HepG2 (cell line): ENCODE measurements around the gene PCYT2. TPM values are rescaled to one million over a fixed set of nuclear protein-coding genes. Genes with fewer than 3 reads are reported as not detected.
A peak's percentile ranks its signal among the peaks of the same experiment; 100 is the strongest.

Experiments
- ARNTL ChIP-seq: sonication (generic); formaldehyde crosslinking; IDR thresholded peaks from 2 replicates; pipeline ENCODE4 v1.4.0; 2020; ENCODE audit warnings: mild to moderate bottlenecking, missing genetic modification reagents
- ATM ChIP-seq: fragments of 450-650 bp; IDR thresholded peaks from 2 replicates; pipeline ENCODE4 v1.7.1; 2017; ENCODE audit warnings: mild to moderate bottlenecking, borderline replicate concordance
- DMTF1 ChIP-seq: sonication (generic); formaldehyde crosslinking; IDR thresholded peaks from 2 replicates; pipeline ENCODE4 v1.4.0; 2020; ENCODE audit warnings: mild to moderate bottlenecking, missing genetic modification reagents
- FOXJ3 ChIP-seq: sonication (generic); formaldehyde crosslinking; IDR thresholded peaks from 2 replicates; pipeline ENCODE4 v1.4.0; 2020; ENCODE audit warnings: missing genetic modification reagents, mild to moderate bottlenecking, borderline replicate concordance
- FOXO1 ChIP-seq: sonication (generic); formaldehyde crosslinking; IDR thresholded peaks from 2 replicates; pipeline ENCODE4 v1.4.0; 2020; ENCODE audit warnings: missing genetic modification reagents
- GABPB1 ChIP-seq: IDR thresholded peaks from 2 replicates; pipeline ENCODE4 v1.6.1; 2016; ENCODE audit warnings: mild to moderate bottlenecking, missing genetic modification reagents, moderate library complexity, missing compliant biosample characterization
- GPN1 ChIP-seq: sonication (generic); formaldehyde crosslinking; IDR thresholded peaks from 2 replicates; pipeline ENCODE4 v1.5.1; 2020; ENCODE audit warnings: missing genetic modification reagents, borderline replicate concordance
- HNF1B ChIP-seq: sonication (generic); formaldehyde crosslinking; IDR thresholded peaks from 2 replicates; pipeline ENCODE4 v1.5.1; 2020; ENCODE audit warnings: mild to moderate bottlenecking, moderate library complexity, missing genetic modification reagents
- HNRNPL ChIP-seq: fragments of 200-400 bp; formaldehyde crosslinking; IDR thresholded peaks from 2 replicates; pipeline ENCODE4 v1.6.1; 2017; ENCODE audit warnings: mild to moderate bottlenecking, low read depth, low read length
- NFRKB ChIP-seq: fragments of 450-650 bp; IDR thresholded peaks from 2 replicates; pipeline ENCODE4 v1.6.1; 2017
- RBFOX2 ChIP-seq: fragments of 200-400 bp; formaldehyde crosslinking; IDR thresholded peaks from 2 replicates; pipeline ENCODE4 v1.6.1; 2017; ENCODE audit warnings: low read depth, mild to moderate bottlenecking, low read length
- RBM22 ChIP-seq: fragments of 200-400 bp; formaldehyde crosslinking; optimal IDR thresholded peaks from 2 replicates; pipeline ENCODE3; 2017; ENCODE audit warnings: mild to moderate bottlenecking, low read length, moderate library complexity
- RFX5 ChIP-seq: IDR thresholded peaks from 2 replicates; pipeline ENCODE4 v1.6.1; 2011; ENCODE audit warnings: low read depth, low read length, improper control_type of control experiment
- TFDP2 ChIP-seq: sonication (generic); formaldehyde crosslinking; IDR thresholded peaks from 2 replicates; pipeline ENCODE4 v1.4.0; 2020; ENCODE audit warnings: missing genetic modification reagents
- ZBTB21 ChIP-seq: sonication (generic); formaldehyde crosslinking; IDR thresholded peaks from 2 replicates; pipeline ENCODE4 v1.4.0; 2020; ENCODE audit warnings: missing genetic modification reagents
- ZFP62 ChIP-seq: sonication (generic); formaldehyde crosslinking; IDR thresholded peaks from 2 replicates; pipeline ENCODE4 v1.4.0; 2020; ENCODE audit warnings: missing genetic modification reagents
- ZNF251 ChIP-seq: sonication (generic); formaldehyde crosslinking; IDR thresholded peaks from 2 replicates; pipeline ENCODE4 v1.9.0; 2021; ENCODE audit warnings: mild to moderate bottlenecking, missing genetic modification reagents
- ZNF7 ChIP-seq: IDR thresholded peaks from 2 replicates; pipeline ENCODE4 v1.6.1; 2016; ENCODE audit warnings: missing biosample characterization, missing genetic modification reagents
- ZNF772 ChIP-seq: sonication (generic); formaldehyde crosslinking; IDR thresholded peaks from 2 replicates; pipeline ENCODE4 v1.5.0; 2020; ENCODE audit warnings: mild to moderate bottlenecking, missing genetic modification reagents
- ZNF784 ChIP-seq: sonication (generic); formaldehyde crosslinking; IDR thresholded peaks from 2 replicates; pipeline ENCODE4 v1.5.1; 2020; ENCODE audit warnings: missing genetic modification reagents, mild to moderate bottlenecking, borderline replicate concordance
- ZUFSP ChIP-seq: sonication (generic); formaldehyde crosslinking; IDR thresholded peaks from 2 replicates; pipeline ENCODE4 v1.9.0; 2021; ENCODE audit warnings: missing genetic modification reagents, mild to moderate bottlenecking, borderline replicate concordance
- polyA plus RNA-seq, 8 experiments: library from polyadenylated mRNA; depleted of rRNA in 3 of 8; stranded (reverse) in 7 of 8; unstranded in 1 of 8; fragments of >200 nt; fragmentation: Illumina TruSeq in 4 of 8; extraction: Trizol in 4 of 8; gene quantifications; 2 replicates each; pipeline versions ENCODE4 v1.2.1 to v1.2.3, GENCODE V29; 2011 to 2016; ENCODE audit warnings: low read depth in 4 of 8, missing spikeins in 1 of 8, mixed read lengths in 1 of 8; ENCODE audit not compliant: insufficient read depth in 1 of 8
- total RNA-seq, 5 experiments: library from RNA; depleted of rRNA; stranded (reverse); fragments of >200 nt; fragmentation: Illumina TruSeq; extraction: Trizol; gene quantifications; 2 replicates each; pipeline ENCODE4 v1.2.3, GENCODE V29; 2016; ENCODE audit warnings: low read depth in 1 of 5

Gene PCYT2
- total and polyA plus RNA-seq, 2 of the 13 experiments (the other 11 are each of a cell fraction or from before 2014, with no cell fraction given), result 147 to 297 TPM

GRCh38 chr17:81955058-81955681, 44.0 kb upstream of the PCYT2 start (continued):
- TF ChIP-seq RBFOX2 (peak; percentile 92), DMTF1 (CRISPR knock-in tag) (no peak), ATM (no peak), ZFP62 (CRISPR knock-in tag) (no peak), RFX5 (no peak), GPN1 (CRISPR knock-in tag) (no peak), GABPB1 (CRISPR knock-in tag) (peak; percentile 12; the same call in 1 of the 2 replicates), ZNF251 (CRISPR knock-in tag) (no peak), FOXJ3 (CRISPR knock-in tag) (no peak), HNRNPL (0 out of 2 replicates have a peak, but pooled peaks have one; percentile 39), ZNF784 (CRISPR knock-in tag) (no peak), FOXO1 (no peak), HNF1B (CRISPR knock-in tag) (no peak), NFRKB (no peak), ZBTB21 (CRISPR knock-in tag) (no peak), RBM22 (peak; percentile 68), ZNF772 (CRISPR knock-in tag) (no peak), ARNTL (CRISPR knock-in tag) (no peak), TFDP2 (CRISPR knock-in tag) (no peak), ZUFSP (CRISPR knock-in tag) (no peak), ZNF7 (CRISPR knock-in tag) (no peak)
